Parathyroid adenoma (tissue), 2 donors: ENCODE results near the gene ANAPC13.

Experiments used
- H2AFZ ChIP-seq: fragments of 300-600 bp; sonication (generic); one replicate; pipeline ENCODE4 v1.7.0; 2017; ENCODE audit warnings: antibody characterized with exemption, mild to moderate bottlenecking
- H3K27ac ChIP-seq: fragments of 300-600 bp; sonication (generic); one replicate; pipeline ENCODE4 v1.7.0; 2017
- H3K27me3 ChIP-seq: fragments of 300-600 bp; sonication (generic); one replicate; pipeline ENCODE4 v1.7.0; 2017; ENCODE audit warnings: low read length; ENCODE audit not compliant: control insufficient read depth, insufficient read depth
- H3K36me3 ChIP-seq: fragments of 300-600 bp; sonication (generic); one replicate; pipeline ENCODE4 v1.7.0; 2017; ENCODE audit warnings: low read length; ENCODE audit not compliant: control insufficient read depth, insufficient read depth
- H3K4me1 ChIP-seq: fragments of 300-600 bp; sonication (generic); one replicate; pipeline ENCODE4 v1.7.0; 2017; ENCODE audit warnings: control low read depth
- H3K4me2 ChIP-seq: fragments of 300-600 bp; sonication (generic); one replicate; pipeline ENCODE4 v1.7.0; 2017; ENCODE audit warnings: low read length
- H3K4me3 ChIP-seq: fragments of 300-600 bp; sonication (generic); one replicate; pipeline ENCODE4 v1.7.0; 2017; ENCODE audit warnings: low read depth, low read length
- H3K79me2 ChIP-seq: fragments of 300-600 bp; sonication (generic); one replicate; pipeline ENCODE4 v1.7.0; 2017; ENCODE audit warnings: control low read depth
- H3K9ac ChIP-seq: fragments of 300-600 bp; sonication (generic); one replicate; pipeline ENCODE4 v1.7.0; 2017; ENCODE audit warnings: mild to moderate bottlenecking
- H3K9me3 ChIP-seq: fragments of 300-600 bp; sonication (generic); one replicate; pipeline ENCODE4 v1.7.0; 2017; ENCODE audit warnings: low read length; ENCODE audit not compliant: control insufficient read depth
- CTCF ChIP-seq: fragments of 300-600 bp; sonication (generic); IDR thresholded peaks from one replicate; pipeline ENCODE4 v1.7.0; 2017; ENCODE audit warnings: antibody characterized with exemption, mild to moderate bottlenecking
- donor health status: primary hyperparathyroidism.

Gene ANAPC13

GRCh38 chr3:134485075-134485717 is 589 bp downstream of the ANAPC13 start:
- peak overlapping the region; percentile 85 for H3K27ac ChIP-seq
- peaks cover 18% of the 10 kb centered on the region for H3K79me2 ChIP-seq
- peak overlapping the region; percentile 100 for H3K4me2 ChIP-seq
- no peaks in the 10 kb centered on the region for H3K9me3 ChIP-seq
- H3K9ac ChIP-seq, result peak overlapping the region; percentile 63
- H3K27me3 ChIP-seq, result no peaks in the 10 kb centered on the region
- H3K4me3 ChIP-seq, result peak overlapping the region; percentile 99
- peak overlapping the region; percentile 92 for H2AFZ ChIP-seq
- H3K36me3 ChIP-seq, result no peaks in the 10 kb centered on the region
- TF ChIP-seq CTCF, result no peak
- H3K4me1 ChIP-seq, result no peaks in the 10 kb centered on the region

- Histone ChIP-seq H3K4me3 (no peak overlapping the region), H2AFZ (no peak overlapping the region), H3K27ac (no peak overlapping the region), H3K79me2 (peaks cover 18% of the 10 kb centered on the region), H3K36me3 (no peaks in the 10 kb centered on the region), H3K4me2 (no peak overlapping the region), H3K27me3 (no peaks in the 10 kb centered on the region), H3K9ac (no peak overlapping the region), H3K4me1 (no peaks in the 10 kb centered on the region), H3K9me3 (no peaks in the 10 kb centered on the region)
- no peak for TF ChIP-seq CTCF
These were observed 2.4 kb downstream of the ANAPC13 start for GRCh38 chr3:134483195-134483900.

- TF ChIP-seq CTCF, result no peak
- H3K27me3 ChIP-seq, result no peaks in the 10 kb centered on the region
- H3K79me2 ChIP-seq, result peaks cover 12% of the 10 kb centered on the region
- H3K4me1 ChIP-seq, result no peaks in the 10 kb centered on the region
- H3K9me3 ChIP-seq, result no peaks in the 10 kb centered on the region
- no peak overlapping the region for H3K4me3 ChIP-seq
- H3K27ac ChIP-seq, result no peak overlapping the region
- no peaks in the 10 kb centered on the region for H3K36me3 ChIP-seq
- H3K9ac ChIP-seq, result no peak overlapping the region
- H2AFZ ChIP-seq, result no peak overlapping the region
- H3K4me2 ChIP-seq, result no peak overlapping the region
These were observed 3.2 kb downstream of the ANAPC13 start for GRCh38 chr3:134482622-134483021.

GRCh38 chr3:134481166-134481565 is 4.6 kb downstream of the ANAPC13 start:
- no peaks in the 10 kb centered on the region for H3K27me3 ChIP-seq
- H2AFZ ChIP-seq, result no peak overlapping the region
- no peaks in the 10 kb centered on the region for H3K9me3 ChIP-seq
- no peak for TF ChIP-seq CTCF
- no peak overlapping the region for H3K27ac ChIP-seq
- H3K9ac ChIP-seq, result no peak overlapping the region
- no peak overlapping the region for H3K4me3 ChIP-seq
- no peaks in the 10 kb centered on the region for H3K36me3 ChIP-seq
- peaks cover 4% of the 10 kb centered on the region for H3K79me2 ChIP-seq
- H3K4me2 ChIP-seq, result no peak overlapping the region
- H3K4me1 ChIP-seq, result no peaks in the 10 kb centered on the region
